ENCODE results near the gene NKD1. TPM values are rescaled to one million over a fixed set of nuclear protein-coding genes. Genes with fewer than 3 reads are reported as not detected.
A peak's percentile ranks its signal among the peaks of the same experiment; 100 is the strongest.

NKD1 gene
- total RNA-seq, 1 experiment from 2014 or later, result 0.07 TPM

- H3K9me3 ChIP-seq, result no peaks in the 10 kb centered on the region
- no peak overlapping the region for H3K4me3 ChIP-seq
These were observed 140.7 kb downstream of the NKD1 start for GRCh38 chr16:50688867-50689266.

GRCh38 chr16:50690177-50690576 is 142.0 kb downstream of the NKD1 start:
- no peak overlapping the region for H3K4me3 ChIP-seq
- no peaks in the 10 kb centered on the region for H3K27me3 ChIP-seq
- DNase-seq, result no peak
- H3K9me3 ChIP-seq, result no peaks in the 10 kb centered on the region
- H3K36me3 ChIP-seq, result no peaks in the 10 kb centered on the region

More at GRCh38 chr16:50688867-50689266, 140.7 kb downstream of the NKD1 start:
- H3K27me3 ChIP-seq, result no peaks in the 10 kb centered on the region
- H3K36me3 ChIP-seq, result no peaks in the 10 kb centered on the region
- DNase-seq, result no peak

- Histone ChIP-seq H3K9me3 (no peaks in the 10 kb centered on the region), H3K4me3 (no peak overlapping the region), H3K27me3 (no peaks in the 10 kb centered on the region), H3K36me3 (no peaks in the 10 kb centered on the region)
- no peak for DNase-seq
These were observed 144.4 kb downstream of the NKD1 start for GRCh38 chr16:50692644-50692998.

- H3K27me3 ChIP-seq, result no peaks in the 10 kb centered on the region
- no peaks in the 10 kb centered on the region for H3K36me3 ChIP-seq
- no peak within 1 kb of the TSS for H3K4me3 ChIP-seq
- DNase-seq, result no peak
- H3K9me3 ChIP-seq, result no peaks in the 10 kb centered on the region
These were observed 145.0 kb downstream of the NKD1 start, which contains the start of gene NOD2 for GRCh38 chr16:50692999-50693781. Gene NOD2 (plus strand): TSS chr16:50693606. CDS start chr16:50699496, 5,890 bp downstream.

GRCh38 chr16:50694206-50694605 is 146.0 kb downstream of the NKD1 start:
- H3K4me3 ChIP-seq, result no peak overlapping the region
- H3K27me3 ChIP-seq, result no peaks in the 10 kb centered on the region
- H3K9me3 ChIP-seq, result no peaks in the 10 kb centered on the region
- DNase-seq, result no peak
- H3K36me3 ChIP-seq, result no peaks in the 10 kb centered on the region

- no peaks in the 10 kb centered on the region for H3K36me3 ChIP-seq
- no peaks in the 10 kb centered on the region for H3K27me3 ChIP-seq
- no peak overlapping the region for H3K4me3 ChIP-seq
- DNase-seq, result no peak
- no peaks in the 10 kb centered on the region for H3K9me3 ChIP-seq
These were observed 147.1 kb downstream of the NKD1 start for GRCh38 chr16:50695017-50696000.

- no peaks in the 10 kb centered on the region for H3K9me3 ChIP-seq
- no peaks in the 10 kb centered on the region for H3K27me3 ChIP-seq
- no peak overlapping the region for H3K4me3 ChIP-seq
- H3K36me3 ChIP-seq, result no peaks in the 10 kb centered on the region
- no peak for DNase-seq
These were observed 147.9 kb downstream of the NKD1 start for GRCh38 chr16:50696126-50696525.

- Histone ChIP-seq H3K27me3 (no peaks in the 10 kb centered on the region), H3K4me3 (no peak overlapping the region), H3K9me3 (no peaks in the 10 kb centered on the region), H3K36me3 (no peaks in the 10 kb centered on the region)
- DNase-seq, result peak; percentile 13
These were observed 148.6 kb downstream of the NKD1 start for GRCh38 chr16:50696575-50697420.

- Histone ChIP-seq H3K4me3 (no peak overlapping the region), H3K9me3 (no peaks in the 10 kb centered on the region), H3K27me3 (no peaks in the 10 kb centered on the region), H3K36me3 (no peaks in the 10 kb centered on the region)
- DNase-seq, result no peak
These were observed 149.2 kb downstream of the NKD1 start for GRCh38 chr16:50697421-50697715.

- H3K36me3 ChIP-seq, result no peaks in the 10 kb centered on the region
- H3K9me3 ChIP-seq, result no peaks in the 10 kb centered on the region
- H3K4me3 ChIP-seq, result no peak overlapping the region
- no peak for DNase-seq
- H3K27me3 ChIP-seq, result no peaks in the 10 kb centered on the region
These were observed 149.9 kb downstream of the NKD1 start for GRCh38 chr16:50697881-50698767.

Other genes with a start within 250 kb of the NKD1 start
- 23.6 and 39.1 TPM in 2 replicates for gene BRD7, start 179.4 kb upstream of the NKD1 start, total RNA-seq (2014; rRNA removed; shearing (Covaris generic); ENCODE audit: low replicate concordance)
- not detected in 2 replicates for gene SNX20, start 132.9 kb downstream of the NKD1 start, total RNA-seq (2014; rRNA removed; shearing (Covaris generic); ENCODE audit: low replicate concordance)
- not detected in 2 replicates for gene NOD2, start 145.2 kb downstream of the NKD1 start, total RNA-seq (2014; rRNA removed; shearing (Covaris generic); ENCODE audit: low replicate concordance)
- 8.3 and 33.8 TPM in 2 replicates for gene CYLD, start 193.7 kb downstream of the NKD1 start, total RNA-seq (2014; rRNA removed; shearing (Covaris generic); ENCODE audit: low replicate concordance)